GM13976 (cell line): Measurements from ENCODE around the gene CLCA1.

Source experiments
- DNase-seq: peaks from one replicate; pipeline ENCODE4 v3.0.0; 2012; ENCODE audit warnings: low spot score
- in situ Hi-C: fragments of 300-500 bp; cut with MboI; formaldehyde crosslinking; loops from one replicate; pipeline ENCODE4 v1.12.0; 2022; ENCODE audit warnings: low sequenced_read_pairs, mixed read lengths, inconsistent platforms; ENCODE audit not compliant: unreplicated experiment
- TF ChIP-seq, protein P1 (sequence below): IDR thresholded peaks from 2 replicates; pipeline ENCODE4 v1.5.1; 2012; ENCODE audit warnings: borderline replicate concordance, mild to moderate bottlenecking; ENCODE audit not compliant: insufficient read depth; ENCODE audit errors: extremely low read depth, missing control alignments, control extremely low read depth

The CLCA1 gene

GRCh38 chr1:86477256-86477655, 8.5 kb downstream of the CLCA1 start:
- TF ChIP-seq, protein P1, sequence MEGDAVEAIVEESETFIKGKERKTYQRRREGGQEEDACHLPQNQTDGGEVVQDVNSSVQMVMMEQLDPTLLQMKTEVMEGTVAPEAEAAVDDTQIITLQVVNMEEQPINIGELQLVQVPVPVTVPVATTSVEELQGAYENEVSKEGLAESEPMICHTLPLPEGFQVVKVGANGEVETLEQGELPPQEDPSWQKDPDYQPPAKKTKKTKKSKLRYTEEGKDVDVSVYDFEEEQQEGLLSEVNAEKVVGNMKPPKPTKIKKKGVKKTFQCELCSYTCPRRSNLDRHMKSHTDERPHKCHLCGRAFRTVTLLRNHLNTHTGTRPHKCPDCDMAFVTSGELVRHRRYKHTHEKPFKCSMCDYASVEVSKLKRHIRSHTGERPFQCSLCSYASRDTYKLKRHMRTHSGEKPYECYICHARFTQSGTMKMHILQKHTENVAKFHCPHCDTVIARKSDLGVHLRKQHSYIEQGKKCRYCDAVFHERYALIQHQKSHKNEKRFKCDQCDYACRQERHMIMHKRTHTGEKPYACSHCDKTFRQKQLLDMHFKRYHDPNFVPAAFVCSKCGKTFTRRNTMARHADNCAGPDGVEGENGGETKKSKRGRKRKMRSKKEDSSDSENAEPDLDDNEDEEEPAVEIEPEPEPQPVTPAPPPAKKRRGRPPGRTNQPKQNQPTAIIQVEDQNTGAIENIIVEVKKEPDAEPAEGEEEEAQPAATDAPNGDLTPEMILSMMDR, result no peak
- no peak for DNase-seq
- in situ Hi-C loops, result no loop called here

DNA sequence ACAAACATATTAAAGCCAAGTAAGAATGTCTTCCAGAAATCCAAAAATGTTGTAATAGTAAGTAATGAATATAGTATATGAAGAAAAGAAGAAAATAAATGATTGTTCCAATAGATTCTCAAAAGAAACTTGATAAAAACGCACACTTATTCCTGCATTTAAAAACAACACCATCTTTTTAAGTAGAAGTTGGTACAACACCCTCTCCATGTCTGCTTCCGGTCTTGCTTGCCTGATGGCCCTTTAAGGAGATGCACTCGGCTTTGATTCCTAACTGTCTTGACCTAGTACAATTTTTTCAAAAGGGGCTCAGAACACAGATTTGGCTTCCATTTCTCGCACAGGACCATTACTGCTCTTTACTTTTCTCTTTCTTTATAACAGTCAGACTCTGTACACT, 9.0 kb downstream of the CLCA1 start:
- in situ Hi-C loops, result no loop called here
- TF ChIP-seq, protein P1, result no peak
- no peak for DNase-seq

GRCh38 chr1:86478416-86479156, 9.9 kb downstream of the CLCA1 start:
- TF ChIP-seq, protein P1, result no peak
- in situ Hi-C loops, result no loop called here
- no peak for DNase-seq

DNA sequence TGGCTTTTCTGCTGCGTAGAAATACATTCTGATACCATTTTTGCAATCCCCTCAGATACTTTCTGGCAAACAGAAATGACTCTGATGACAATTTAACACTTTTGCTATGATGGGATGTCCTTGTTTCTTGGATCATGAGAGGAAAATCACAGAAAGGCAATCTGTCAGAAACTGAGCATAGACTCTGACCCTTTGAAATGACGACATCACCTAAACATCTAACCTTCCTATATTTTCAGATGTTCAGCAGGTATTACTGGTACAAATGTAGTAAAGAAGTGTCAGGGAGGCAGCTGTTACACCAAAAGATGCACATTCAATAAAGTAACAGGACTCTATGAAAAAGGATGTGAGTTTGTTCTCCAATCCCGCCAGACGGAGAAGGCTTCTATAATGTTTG, 13.2 kb downstream of the CLCA1 start:
- DNase-seq, result no peak
- TF ChIP-seq, protein P1, result no peak
- in situ Hi-C loops, result no loop called here

GRCh38 chr1:86487131-86487810, 18.5 kb downstream of the CLCA1 start:
- in situ Hi-C loops, result no loop called here
- TF ChIP-seq, protein P1, result no peak
- no peak for DNase-seq

- in situ Hi-C loops, result no loop called here
- TF ChIP-seq, protein P1, result no peak
- DNase-seq, result no peak
Observed at GRCh38 chr1:86487811-86488141, 19.0 kb downstream of the CLCA1 start.
